Measurements from ENCODE around the gene LRRK1. TPM values are rescaled to one million over a fixed set of nuclear protein-coding genes. Genes with fewer than 3 reads are reported as not detected.

LRRK1 gene
- polyA plus RNA-seq, 2 of the 4 experiments (the other 2 are of a cell fraction): 12.2 to 17.7 TPM

DNA sequence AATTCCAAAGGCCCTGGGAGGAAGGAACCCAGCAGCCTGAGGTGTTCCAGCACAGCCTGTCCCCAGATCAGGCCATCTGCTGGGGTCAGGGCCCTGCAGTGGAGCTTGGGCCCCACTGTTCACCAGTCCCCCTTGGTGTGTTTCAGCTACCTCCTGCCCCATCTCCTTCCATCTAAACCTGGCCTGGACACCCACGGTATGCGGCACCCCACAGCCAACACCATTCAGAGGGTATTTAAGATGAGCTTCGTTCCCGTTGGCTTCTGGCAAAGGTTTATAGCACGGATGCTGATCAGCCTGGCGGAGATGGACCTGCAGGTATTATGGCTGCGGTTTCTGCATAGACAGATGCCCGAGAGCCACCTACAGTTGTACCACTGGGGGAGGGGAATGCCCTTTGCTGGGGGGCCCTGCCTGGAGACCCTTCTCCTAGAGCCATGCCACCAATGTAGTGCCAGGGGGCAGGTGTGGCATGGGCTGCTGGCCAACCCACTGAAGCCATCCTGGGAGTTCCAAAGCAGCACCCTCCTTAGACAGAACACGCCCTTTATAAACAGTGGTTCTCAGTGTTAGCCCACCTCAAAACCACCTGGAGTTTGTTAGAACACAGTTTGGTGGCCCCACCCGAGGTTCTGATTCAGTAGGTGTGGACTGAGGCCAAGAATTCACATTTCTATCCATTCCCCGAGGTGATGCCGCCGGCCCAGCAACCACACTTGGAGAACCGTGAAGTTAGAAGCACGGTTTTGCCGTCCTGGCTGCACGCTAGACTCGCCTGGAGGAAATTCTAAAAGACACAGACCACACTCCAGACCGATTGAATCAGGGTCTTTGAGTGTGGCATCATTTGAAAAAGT lies 126.9 kb downstream of the LRRK1 start:
- DNase-seq (ENCODE audit: low read depth in 1 of 2, low spot score in 1 of 2): no peak
- TF ChIP-seq ESRRA (IDR thresholded peaks at IDR 0.05; ENCODE audit: borderline replicate concordance, low read length) (no peak), KDM5A (IDR thresholded peaks at IDR 0.05) (no peak), FOSB (CRISPR knock-in tag; IDR thresholded peaks at IDR 0.05) (no peak), GATA3 (IDR thresholded peaks at IDR 0.05; ENCODE audit: borderline replicate concordance) (no peak), HEYL (CRISPR knock-in tag; IDR thresholded peaks at IDR 0.05) (no peak), CHD4 (IDR thresholded peaks at IDR 0.05; ENCODE audit: borderline replicate concordance) (no peak), RARB (CRISPR knock-in tag; IDR thresholded peaks at IDR 0.05) (no peak), MYC (IDR thresholded peaks at IDR 0.05; ENCODE audit: borderline replicate concordance, low read length) (no peak), CBX2 (IDR thresholded peaks at IDR 0.05; ENCODE audit: borderline replicate concordance, low read depth) (no peak), EP300 (IDR thresholded peaks at IDR 0.05) (no peak), SREBF2 (IDR thresholded peaks at IDR 0.05) (no peak), ZC3H11A (IDR thresholded peaks at IDR 0.05) (no peak), CBX8 (IDR thresholded peaks at IDR 0.05) (no peak), NPAS2 (CRISPR knock-in tag; IDR thresholded peaks at IDR 0.05; ENCODE audit: borderline replicate concordance) (no peak), JUN (IDR thresholded peaks at IDR 0.05) (no peak)
- TF ChIP-seq, protein P1, sequence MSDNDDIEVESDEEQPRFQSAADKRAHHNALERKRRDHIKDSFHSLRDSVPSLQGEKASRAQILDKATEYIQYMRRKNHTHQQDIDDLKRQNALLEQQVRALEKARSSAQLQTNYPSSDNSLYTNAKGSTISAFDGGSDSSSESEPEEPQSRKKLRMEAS (IDR thresholded peaks at IDR 0.05): no peak
- TF ChIP-seq, protein P2, sequence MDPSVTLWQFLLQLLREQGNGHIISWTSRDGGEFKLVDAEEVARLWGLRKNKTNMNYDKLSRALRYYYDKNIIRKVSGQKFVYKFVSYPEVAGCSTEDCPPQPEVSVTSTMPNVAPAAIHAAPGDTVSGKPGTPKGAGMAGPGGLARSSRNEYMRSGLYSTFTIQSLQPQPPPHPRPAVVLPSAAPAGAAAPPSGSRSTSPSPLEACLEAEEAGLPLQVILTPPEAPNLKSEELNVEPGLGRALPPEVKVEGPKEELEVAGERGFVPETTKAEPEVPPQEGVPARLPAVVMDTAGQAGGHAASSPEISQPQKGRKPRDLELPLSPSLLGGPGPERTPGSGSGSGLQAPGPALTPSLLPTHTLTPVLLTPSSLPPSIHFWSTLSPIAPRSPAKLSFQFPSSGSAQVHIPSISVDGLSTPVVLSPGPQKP (IDR thresholded peaks at IDR 0.05; ENCODE audit: low read depth, low read length): no peak
- Histone ChIP-seq H3K9me3 (no peaks in the 10 kb centered on the region), H3K4me2 (no peak overlapping the region), H3K4me3 (no peak overlapping the region), H3K27ac (no peak overlapping the region), H3K4me1 (no peaks in the 10 kb centered on the region)
- ChIA-PET CTCF (interaction anchor here (0.9 to 3.3 kb wide), 3 partner anchors 37 to 212 kb away, joined by 3 to 12 read pairs (median 3); no protein-coding TSS in a partner anchor), POLR2A (no interaction called here)
- no peak for FAIRE-seq
- ATAC-seq: no peak
- 94% methylated on average over 19 of the region's 19 CpGs for WGBS (ENCODE audit: missing lambda C conversion rate)

DNA sequence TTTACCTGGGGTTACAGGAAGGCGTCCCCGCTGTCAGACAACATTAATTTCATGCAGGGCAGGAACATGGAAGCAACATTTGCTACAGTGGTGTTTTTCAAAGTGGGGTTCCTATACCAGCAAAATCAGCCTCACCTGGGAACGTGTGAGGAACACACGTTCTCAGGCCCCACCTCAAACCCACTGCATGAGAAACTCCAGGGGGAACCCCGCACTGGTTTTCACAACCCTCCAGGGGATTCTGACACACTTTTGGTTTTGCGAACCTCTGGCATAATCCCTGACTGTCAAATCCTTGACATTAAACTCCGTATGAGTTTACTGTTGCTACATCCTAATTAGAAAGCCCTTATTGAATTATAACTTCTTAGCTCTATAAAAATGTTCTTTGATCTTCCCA lies 127.7 kb downstream of the LRRK1 start:
- no peak overlapping the region for H3K27ac ChIP-seq
- DNase-seq (ENCODE audit: low read depth in 1 of 2, low spot score in 1 of 2) (no peak), ATAC-seq (no peak), FAIRE-seq (no peak)
- ChIA-PET POLR2A (no interaction called here), CTCF (interaction anchor here (2.4 to 3.3 kb wide), 2 partner anchors 39 to 211 kb away, joined by 6 to 12 read pairs; no protein-coding TSS in a partner anchor)
- H3K4me3 ChIP-seq: no peak overlapping the region
- no peak overlapping the region for H3K4me2 ChIP-seq
- H3K9me3 ChIP-seq: no peaks in the 10 kb centered on the region
- WGBS (ENCODE audit: missing lambda C conversion rate): 91% methylated on average over 7 of the region's 7 CpGs
- TF ChIP-seq, protein P3, sequence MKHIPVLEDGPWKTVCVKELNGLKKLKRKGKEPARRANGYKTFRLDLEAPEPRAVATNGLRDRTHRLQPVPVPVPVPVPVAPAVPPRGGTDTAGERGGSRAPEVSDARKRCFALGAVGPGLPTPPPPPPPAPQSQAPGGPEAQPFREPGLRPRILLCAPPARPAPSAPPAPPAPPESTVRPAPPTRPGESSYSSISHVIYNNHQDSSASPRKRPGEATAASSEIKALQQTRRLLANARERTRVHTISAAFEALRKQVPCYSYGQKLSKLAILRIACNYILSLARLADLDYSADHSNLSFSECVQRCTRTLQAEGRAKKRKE (CRISPR knock-in tag; IDR thresholded peaks at IDR 0.05; ENCODE audit: low read depth): no peak
- TF ChIP-seq HEYL (CRISPR knock-in tag; IDR thresholded peaks at IDR 0.05) (no peak), SMC3 (IDR thresholded peaks at IDR 0.05) (no peak), KDM5A (IDR thresholded peaks at IDR 0.05) (no peak), BHLHE40 (IDR thresholded peaks at IDR 0.05; ENCODE audit: low read depth, low read length) (no peak), POLR2A (IDR thresholded peaks at IDR 0.05; ENCODE audit: low read length) (no peak), JUNB (IDR thresholded peaks at IDR 0.05) (no peak)
- TF ChIP-seq, protein P4, sequence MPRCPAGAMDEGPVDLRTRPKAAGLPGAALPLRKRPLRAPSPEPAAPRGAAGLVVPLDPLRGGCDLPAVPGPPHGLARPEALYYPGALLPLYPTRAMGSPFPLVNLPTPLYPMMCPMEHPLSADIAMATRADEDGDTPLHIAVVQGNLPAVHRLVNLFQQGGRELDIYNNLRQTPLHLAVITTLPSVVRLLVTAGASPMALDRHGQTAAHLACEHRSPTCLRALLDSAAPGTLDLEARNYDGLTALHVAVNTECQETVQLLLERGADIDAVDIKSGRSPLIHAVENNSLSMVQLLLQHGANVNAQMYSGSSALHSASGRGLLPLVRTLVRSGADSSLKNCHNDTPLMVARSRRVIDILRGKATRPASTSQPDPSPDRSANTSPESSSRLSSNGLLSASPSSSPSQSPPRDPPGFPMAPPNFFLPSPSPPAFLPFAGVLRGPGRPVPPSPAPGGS (IDR thresholded peaks at IDR 0.05): no peak
- no peaks in the 10 kb centered on the region for H3K4me1 ChIP-seq

Measured in A549 (cell line).